GM21619 (cell line): ENCODE results near the gene CAMKMT.

Source experiments
- ATAC-seq: cut with Tn5 transposase; IDR thresholded peaks from one replicate; pipeline ENCODE4 v1.9.1; 2021; ENCODE audit not compliant: unreplicated experiment

CAMKMT gene

DNA sequence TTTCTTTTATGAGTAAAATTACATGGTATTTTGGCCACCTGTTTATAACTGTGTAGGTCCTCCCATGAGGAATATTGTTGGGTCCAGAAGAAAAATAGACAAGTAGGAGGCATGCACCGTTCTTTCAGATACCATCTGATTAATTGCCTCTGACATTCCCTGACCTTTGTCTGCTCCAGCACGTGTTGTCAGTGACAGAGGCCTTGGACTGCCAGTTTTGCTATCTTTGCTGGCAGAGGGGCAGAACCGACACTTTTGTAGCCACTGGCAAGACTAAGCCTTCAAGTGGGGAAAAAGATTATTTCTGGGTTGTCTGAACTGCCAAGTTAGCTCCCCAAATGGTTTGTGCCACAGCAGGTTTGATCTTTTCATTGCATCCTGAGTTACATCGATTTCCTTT is 276.9 kb downstream of the CAMKMT start:
- no peak for ATAC-seq

DNA sequence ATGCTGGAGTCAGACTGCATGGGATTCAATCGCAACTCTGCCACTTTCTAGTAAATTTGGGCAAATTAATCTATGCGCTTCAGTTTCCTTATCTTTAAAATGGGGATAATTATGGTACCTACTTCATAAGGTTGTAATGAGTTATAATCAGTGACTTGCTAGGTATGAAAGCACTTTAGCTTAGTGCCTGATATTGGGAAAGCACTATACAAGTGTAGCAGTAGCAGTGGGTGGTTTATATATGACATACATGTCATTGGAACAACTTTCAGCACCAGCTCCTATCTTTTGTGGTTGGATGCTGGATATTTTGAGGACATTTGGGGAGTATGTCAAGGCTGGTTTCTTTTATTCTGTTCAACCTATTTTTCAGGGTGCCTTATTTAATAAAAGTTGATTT is 277.7 kb downstream of the CAMKMT start:
- no peak for ATAC-seq

DNA sequence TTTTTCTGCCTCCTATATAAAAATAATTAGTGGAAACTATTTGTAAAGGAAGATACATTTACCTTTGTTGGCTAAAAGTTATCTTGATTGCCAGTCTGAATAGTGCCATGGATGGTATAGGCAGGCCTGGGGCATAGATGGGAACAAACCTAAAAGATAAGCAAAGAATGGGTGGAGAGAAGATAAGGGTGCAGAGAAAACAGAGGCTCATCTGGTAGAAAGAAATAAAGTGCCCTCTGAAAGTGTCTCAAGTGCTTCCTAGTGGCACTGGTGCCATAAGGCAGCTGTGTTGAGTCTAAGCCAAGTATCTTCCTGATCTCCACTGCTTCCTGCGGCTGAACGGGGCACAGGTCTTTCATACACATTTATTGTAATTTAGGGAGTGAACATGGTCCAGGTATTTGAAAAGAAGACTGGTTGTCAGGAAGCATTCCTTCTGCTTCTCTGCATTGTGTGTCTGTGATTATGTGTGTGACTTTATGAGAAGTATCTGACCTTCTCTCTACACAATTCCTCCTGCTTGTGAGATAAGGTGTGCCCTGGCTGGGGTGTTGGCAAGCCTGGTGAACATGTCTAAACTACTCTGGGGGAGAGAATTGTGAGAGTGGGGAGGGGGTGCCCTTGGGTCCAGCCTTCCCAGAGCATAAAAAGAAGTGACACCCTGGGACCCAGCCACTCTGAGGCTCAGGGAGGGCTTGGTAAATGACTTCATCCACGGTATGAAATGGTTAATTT is 280.5 kb downstream of the CAMKMT start:
- ATAC-seq, result no peak

DNA sequence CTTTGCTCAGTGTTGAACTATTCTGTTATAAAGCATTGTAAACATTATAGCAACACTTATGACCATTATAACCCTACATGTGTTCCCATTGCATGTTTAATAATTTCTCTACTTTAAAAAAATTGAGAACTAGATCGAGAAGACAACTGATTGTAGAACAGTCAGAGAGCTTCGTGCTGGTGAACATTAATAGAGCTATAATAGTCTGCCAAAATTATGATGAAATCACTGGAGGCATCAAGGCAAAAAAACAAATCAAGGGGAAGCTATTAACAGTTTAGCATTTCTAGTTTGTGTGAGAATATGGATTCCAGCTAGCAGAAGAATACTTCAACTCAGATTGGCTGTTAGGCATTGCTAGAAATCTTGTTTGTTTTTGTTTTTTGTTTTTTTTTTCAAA is 284.2 kb downstream of the CAMKMT start:
- no peak for ATAC-seq

DNA sequence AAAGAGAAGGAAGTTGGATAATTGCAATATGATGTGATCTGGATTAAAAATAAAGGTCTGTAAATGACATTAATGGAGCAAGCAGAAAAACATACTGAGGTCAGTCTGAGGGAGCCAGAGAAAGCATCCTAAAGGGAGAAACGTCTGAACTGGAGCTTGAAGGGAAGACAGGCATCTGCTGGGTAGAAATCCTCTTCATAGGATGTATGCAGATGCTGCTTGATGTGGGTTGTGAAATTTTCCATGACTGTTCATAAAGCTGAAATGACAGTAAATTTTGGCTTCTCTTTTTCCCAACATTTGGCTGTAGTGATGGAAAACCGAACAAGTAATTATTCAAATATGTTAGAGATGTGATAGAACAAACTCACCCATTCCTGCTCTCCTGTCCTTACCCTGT is 287.6 kb downstream of the CAMKMT start:
- no peak for ATAC-seq

DNA sequence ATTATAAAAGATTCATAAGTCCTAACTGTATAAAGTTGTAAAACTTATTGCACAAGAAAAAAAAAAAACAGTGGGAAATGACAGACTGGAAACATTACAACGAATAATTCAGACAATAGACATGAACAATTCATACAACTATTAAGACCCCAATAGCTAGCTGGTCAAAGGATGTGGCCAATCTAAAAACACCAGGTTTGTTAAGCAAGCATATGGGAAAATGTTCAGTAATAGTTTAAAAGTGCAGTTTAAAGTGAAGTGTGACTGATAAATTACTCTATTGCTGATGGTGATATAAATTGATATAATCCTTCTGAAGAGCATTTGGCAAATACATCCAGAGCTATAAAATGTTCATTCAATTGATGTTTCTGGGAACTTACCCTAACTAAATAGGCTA is 289.0 kb downstream of the CAMKMT start:
- ATAC-seq, result no peak

DNA sequence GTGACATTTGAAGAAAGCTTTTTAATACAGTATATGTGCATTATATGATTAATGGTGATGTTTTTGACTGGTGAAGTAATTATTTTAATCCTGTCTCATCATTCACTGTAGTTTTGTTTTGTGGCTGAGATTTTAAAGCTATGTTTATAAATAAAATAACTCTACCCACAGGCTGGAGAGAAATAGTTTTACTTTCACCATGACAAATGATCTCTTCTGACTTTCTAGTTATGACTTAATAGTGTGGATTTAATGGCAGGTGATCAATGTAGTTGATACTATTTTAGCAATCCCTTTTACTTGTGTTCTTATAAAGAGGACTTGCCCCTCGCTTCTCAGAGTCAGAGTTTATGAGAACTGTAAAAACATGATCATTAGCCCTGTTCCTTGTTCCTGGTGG is 290.2 kb downstream of the CAMKMT start:
- no peak for ATAC-seq

DNA sequence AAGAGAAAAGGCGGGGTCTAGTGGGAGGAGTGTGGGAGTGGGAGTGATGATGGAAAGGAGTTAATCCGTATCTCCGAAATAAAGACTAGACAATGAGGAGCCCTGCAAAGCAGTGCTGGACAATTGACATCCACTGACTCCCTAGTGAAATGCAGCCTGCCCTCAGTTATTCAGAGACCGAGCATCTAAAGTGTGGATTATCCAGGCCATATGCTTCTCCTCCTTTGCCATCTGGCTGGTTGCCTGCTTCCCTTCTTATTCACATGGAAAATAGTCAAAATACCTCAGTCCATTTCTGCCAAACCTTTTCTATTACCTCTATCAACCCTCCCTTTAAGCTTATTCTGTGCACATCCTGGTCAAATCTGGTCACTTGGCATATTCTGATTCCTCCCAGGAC is 291.0 kb downstream of the CAMKMT start:
- ATAC-seq, result no peak

DNA sequence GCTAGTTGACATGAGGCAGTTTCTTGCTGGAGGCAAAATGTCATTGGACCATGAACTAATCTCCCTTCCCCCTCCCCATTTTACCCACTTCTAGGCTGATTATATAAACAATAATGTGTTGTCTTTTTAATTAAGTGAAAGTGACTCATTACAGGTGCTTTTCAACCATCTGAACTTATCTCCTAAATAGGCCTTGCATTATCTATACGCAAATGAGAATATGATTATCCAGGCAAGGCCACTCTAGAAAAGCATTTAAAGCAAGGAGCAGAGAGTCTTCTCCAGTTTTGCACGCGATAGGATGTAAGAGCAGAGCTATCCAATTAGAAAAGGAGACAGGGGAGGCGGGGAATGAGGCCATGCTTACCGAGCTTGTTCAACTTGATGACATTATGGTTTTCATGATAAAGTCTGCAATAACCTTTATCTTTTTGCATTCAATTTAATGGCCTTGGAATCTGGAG is 293.7 kb downstream of the CAMKMT start:
- no peak for ATAC-seq

DNA sequence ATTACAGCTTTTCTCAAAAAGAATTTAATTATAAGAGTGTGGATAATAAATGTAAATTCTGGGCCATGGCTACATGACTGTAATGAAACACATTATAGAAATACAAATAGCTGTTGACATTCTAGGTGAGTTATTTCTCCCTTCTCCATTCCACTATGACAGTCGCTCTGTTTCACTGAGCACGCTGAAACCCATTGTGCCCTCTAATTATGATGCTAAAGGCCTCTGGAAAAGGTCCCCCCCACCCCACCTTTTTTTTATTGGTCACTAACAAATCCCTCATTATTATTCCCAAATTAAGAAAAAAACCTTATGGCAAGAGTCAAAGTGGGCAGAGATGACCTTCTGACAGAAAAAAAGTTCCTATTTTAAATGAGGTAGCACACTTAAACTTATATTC is 294.7 kb downstream of the CAMKMT start:
- ATAC-seq, result no peak

DNA sequence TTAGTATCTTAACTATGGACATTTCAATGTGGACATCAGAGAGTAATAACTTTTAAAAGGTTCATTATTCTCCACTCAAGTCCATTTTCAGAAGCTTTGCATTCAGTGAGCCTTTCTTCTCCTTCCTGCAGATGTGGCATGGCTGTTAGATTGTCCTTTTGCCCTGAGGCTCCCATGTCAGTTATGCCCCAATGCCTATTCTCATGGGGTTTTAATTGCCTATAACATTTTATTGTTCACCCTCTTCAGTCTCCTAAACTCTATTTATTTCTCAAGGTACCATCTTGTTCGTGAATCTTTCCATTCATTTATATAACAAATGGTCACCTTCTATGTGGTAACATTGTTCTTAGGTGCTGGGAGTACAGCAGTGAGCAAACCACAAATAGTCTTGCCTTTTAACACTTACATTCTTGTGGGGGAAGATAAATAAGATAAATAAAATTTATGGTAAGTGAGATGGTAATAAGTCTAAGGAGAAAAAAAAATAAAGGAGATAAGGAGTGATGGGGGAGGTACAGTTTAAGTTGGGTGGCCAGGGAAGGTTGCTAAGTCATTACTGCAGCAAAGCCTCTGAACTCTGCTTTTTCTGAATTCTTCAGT is 301.8 kb downstream of the CAMKMT start:
- no peak for ATAC-seq

DNA sequence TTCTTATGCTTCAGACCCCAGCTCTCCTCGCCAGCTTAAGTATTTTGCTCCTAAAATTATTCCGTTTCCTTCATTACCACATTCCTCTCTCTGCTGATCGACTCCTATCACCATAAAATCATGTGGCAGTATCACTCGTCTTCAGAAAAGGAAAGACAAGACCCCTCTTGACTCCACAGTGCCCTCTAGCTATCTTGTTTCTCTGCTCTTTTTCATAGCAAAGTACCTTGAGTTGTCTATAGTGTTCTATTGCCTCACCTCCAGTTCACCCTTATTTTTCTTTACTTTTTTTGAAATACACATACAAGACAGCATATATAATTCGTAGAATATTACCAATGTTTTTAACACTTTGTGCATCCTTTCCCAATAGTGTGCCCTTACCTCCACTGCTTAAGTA is 306.6 kb downstream of the CAMKMT start:
- no peak for ATAC-seq

DNA sequence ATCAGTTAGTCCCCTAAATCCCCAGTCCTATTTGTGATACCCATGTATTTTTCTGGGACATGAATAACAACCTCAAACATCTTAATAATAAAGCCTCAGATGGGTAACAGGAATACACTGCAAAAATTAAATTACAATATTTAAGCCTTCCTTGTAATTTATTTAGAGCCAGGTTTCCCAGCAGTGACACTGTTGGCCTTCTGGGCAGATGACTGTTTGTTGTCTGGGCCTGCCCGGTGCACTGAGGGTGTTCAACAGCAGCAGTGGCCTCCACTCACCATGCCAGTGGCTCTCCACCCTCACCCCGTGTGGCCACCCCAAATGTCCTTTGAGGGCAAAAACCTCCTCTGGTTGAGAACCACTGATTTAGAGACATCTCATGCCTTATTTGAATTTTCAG is 309.5 kb downstream of the CAMKMT start:
- ATAC-seq, result no peak

DNA sequence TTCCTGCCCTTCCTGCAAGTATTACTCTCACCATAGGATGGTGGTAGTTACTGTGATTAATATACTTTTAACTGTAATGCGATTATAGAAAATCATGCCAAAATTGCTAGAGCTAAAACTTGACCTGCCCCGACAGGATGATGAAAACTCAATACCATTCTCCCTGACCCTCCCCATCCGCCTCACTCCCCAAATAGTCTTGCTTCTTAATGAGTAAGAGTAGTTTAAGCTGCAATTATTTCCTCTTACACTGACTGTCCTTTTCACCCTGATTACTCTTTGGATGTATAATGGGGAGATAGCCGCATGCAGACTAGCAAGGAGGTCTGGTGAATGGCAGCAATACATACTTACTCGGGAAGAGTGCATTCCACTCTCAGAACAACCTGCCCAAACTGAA is 310.2 kb downstream of the CAMKMT start:
- no peak for ATAC-seq

DNA sequence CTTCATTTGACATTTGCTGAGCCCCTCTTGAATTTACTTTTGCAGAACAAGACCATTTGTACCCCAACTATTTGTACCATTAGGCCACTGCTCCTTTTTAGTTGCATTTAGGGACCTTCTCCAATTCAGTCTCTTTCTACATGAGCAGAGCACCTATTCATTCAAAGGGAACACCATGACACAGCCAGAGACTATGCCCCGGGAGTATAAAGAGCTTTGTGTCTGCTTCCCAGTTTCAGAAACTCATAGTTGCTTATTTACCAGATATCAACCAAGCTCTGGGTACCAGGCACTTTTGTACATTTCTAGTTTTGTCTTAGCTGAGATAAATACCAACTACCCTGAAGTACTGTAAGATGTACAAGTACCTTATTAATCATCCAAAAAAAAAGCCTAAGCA is 310.7 kb downstream of the CAMKMT start:
- ATAC-seq, result no peak

DNA sequence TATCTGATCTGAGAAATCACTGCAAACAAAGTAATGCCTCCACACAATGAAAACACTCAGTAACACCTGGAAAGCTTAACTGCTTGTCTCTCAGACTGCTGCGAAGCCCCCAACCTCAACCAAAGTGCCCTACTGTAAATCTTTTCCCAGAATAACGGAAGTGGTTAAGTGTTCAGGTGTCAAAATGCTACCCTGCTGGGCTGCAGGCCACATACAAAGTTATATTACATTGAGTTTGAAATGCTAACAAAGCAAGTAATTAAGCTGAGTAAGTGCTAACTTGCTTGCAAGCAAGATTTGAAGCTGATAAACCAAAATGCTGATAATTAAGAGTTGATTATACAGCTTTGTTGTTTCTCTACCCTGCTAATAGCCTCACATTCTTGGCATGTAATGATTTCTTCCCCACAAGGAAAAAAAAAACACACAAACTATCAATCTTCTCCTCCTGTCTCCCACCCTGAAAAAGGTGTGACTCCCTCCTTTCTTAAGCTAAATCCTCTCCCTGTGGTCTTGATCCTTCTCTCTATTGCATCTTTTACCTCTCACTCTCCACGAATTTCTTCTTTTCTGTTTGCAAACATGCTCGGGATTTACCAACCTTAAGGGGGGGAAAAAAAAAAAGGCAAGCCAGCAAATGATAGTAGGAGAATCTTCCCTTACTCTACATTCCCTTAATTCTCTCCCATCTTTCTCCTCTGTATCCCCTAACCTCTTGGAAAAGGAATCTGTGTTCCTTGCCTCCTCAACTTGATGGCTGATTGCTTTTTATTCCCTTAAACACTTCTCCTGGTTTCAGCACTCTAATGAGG is 312.9 kb downstream of the CAMKMT start:
- ATAC-seq, result no peak

DNA sequence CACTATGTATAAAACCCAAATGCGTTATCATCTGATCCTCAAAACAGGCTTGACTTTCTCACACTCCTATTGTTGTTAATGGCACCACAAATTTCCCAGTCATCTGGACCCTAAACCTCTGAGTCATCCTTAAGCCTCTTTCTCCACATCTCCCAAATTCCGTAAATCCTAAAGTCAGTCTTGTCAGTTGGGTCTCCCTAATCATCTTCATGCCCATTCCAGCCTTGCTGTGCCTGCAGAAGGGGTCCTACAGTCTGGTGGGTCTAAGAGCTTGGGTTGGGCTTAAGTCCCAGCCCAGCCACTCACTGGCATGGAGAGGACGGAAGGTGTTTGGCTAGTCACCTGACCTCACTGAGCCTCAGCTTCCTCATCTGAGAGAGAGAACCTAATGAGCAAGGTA is 314.6 kb downstream of the CAMKMT start:
- ATAC-seq, result no peak

DNA sequence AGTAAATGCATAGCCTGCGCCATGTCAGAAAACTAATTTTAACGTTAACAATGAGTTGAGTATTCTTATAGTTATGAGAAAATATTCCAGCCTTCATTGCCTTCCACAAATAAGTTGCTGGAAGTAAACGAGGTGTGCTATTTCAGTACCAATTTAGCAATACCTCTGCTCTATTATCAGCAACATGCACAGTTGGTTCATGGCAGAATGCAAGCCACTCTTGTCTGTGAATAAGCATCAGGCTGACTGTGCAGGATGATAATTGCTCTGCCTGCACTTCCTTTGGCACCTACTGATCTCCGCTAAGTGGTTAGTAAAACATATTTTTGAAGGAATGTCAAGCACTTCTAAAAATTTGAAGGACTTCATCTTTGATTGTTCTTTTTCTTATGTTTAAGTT is 317.8 kb downstream of the CAMKMT start:
- ATAC-seq, result no peak

DNA sequence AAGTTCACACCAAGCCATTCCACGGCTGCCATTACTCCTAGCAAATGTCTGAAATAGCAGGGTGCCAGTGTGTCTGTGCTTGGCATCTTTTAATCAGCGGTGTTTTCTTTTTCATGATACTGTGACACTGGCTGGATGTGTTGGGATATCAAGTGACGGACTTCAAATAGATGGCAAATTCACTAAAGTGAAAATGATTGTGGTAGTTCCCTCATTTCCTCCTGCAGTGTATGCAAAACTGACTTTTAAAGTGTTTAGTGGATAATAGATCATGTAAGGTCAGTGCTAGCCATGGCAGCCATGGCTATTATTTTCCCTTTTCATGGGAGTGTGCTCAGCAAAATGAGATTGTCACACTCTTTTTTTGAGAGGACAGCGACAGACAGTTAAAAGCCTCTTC is 318.2 kb downstream of the CAMKMT start:
- no peak for ATAC-seq

DNA sequence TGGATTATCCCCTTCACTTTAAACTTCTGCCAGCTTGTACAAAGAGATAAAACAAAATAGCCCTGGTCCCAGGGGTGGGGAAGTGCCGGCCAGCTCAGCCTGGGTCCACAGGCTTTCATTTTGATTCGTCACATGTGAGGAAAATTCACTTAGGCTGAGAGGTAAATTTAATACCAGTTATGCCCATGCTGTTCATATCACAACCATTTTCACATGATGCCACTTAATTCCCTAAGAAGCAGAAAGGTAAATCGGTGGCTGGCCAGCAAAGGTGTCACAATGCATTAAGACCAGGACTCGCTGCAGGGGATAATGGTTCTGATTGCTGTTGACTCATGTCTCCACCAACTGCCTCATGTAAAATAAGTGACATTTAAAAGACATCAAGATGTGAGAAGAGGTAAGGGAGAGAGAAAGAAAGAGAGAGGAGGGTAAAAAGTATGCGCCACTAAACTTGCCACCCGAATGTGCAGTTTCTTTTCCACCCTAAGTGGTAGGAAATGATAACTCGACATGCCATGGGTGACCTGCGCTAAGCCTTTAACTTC is 318.8 kb downstream of the CAMKMT start:
- ATAC-seq, result no peak

DNA sequence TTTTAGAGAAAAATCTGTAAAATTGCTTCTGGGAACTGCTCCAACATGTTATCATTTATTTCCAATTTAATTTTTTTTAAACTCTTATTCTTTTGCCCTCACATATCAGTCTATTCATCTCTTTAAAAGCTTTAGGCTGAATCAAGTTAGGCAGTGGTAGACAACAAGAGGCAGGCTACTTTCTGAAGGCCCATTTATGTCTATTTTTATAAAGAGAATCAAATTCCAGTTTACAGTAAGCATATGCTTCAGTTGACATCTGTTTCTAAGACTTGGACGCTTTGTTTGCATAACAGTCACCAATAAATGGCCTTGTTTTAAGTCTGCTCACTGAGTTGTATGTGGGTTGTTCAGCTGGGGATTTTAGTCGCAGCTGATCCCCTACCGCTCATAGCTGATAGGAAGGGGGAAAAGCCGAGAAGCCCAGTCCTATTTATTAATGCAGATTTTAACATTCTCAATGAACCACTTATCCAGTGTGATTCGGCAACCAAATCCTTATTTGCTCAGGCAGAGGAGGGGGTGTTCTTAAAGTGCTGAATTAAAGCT is 319.3 kb downstream of the CAMKMT start:
- ATAC-seq, result no peak

DNA sequence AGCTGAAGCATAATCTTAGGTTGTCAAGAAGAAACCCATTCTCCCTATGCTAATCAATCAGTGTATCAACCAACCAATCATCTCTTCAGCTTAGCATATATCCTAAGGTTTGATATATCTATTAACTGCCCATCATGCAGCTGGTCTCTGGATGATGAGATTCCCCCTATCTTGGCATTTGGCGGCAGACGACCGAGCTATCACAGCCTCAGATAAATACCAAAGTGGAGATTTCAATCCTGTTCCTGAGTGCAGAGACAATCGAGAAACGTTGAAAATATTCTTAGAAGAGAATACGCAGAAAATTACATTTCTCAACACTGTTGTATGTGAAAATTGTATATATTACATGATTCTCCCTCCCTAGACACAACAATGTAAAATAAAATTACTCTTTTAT is 320.7 kb downstream of the CAMKMT start:
- no peak for ATAC-seq
